Cerebellar nuclear complex (tissue), 1 donor: ENCODE results near the gene SPRYD4.

Source experiments
- DNase-seq, 2 experiments: peaks; one replicate each; lab custom pipeline; 2025; lab: John Stamatoyannopoulos, UW

Gene SPRYD4

GRCh38 chr12:56521209-56521589 is 52.8 kb downstream of the SPRYD4 start:
- DNase-seq, result no peak

GRCh38 chr12:56521590-56522371 is 53.4 kb downstream of the SPRYD4 start, which contains the start of gene RBMS2:
RBMS2 (plus strand) TSS chr12:56521820; CDS start chr12:56522024, 204 bp downstream.
- DNase-seq, result peak in 1 of 2 experiments; percentile 33

- DNase-seq, result no peak
Observed at GRCh38 chr12:56522411-56523193, 54.2 kb downstream of the SPRYD4 start.

- no peak for DNase-seq
Observed at GRCh38 chr12:56528846-56529245, 60.5 kb downstream of the SPRYD4 start.
